SK-N-SH treated with all-trans-retinoic acid at 6 μM for 48 hours (cell line): ENCODE measurements around the gene ACTL6B.

ENCODE experiments used
- ATAC-seq: fragments of 200-7000 bp; cut with Tn5 transposase; 3 replicates; pipeline ENCODE4 v1.9.1; 2020; ENCODE audit warnings: mild to moderate bottlenecking, moderate library complexity
- ARNTL ChIP-seq: fragments of 450-650 bp; formaldehyde crosslinking; IDR thresholded peaks from 2 replicates; pipeline ENCODE4 v1.5.0; 2020; ENCODE audit warnings: low read depth, mild to moderate bottlenecking, moderate library complexity, borderline replicate concordance
- BACH2 ChIP-seq: fragments of 250-450 bp; sonication (Bioruptor Pico); IDR thresholded peaks from 2 replicates; pipeline ENCODE4 v1.9.0; 2021; ENCODE audit warnings: mild to moderate bottlenecking, borderline replicate concordance
- CSDC2 ChIP-seq: fragments of 250-450 bp; sonication (Bioruptor Pico); IDR thresholded peaks from 2 replicates; pipeline ENCODE4 v1.5.0; 2020; ENCODE audit warnings: mild to moderate bottlenecking, moderate library complexity
- ESRRG ChIP-seq: fragments of 250-450 bp; sonication (Bioruptor Pico); IDR thresholded peaks from 2 replicates; pipeline ENCODE4 v1.6.1; 2021; ENCODE audit warnings: mild to moderate bottlenecking
- GLIS3 ChIP-seq: fragments of 250-450 bp; sonication (Bioruptor Pico); IDR thresholded peaks from 2 replicates; pipeline ENCODE4 v1.5.0; 2020; ENCODE audit warnings: mild to moderate bottlenecking, moderate library complexity
- ISL1 ChIP-seq: fragments of 250-450 bp; sonication (Bioruptor Pico); IDR thresholded peaks from 2 replicates; pipeline ENCODE4 v2.1.2; 2022; ENCODE audit warnings: mild to moderate bottlenecking, moderate library complexity
- PPARA ChIP-seq: fragments of 250-450 bp; sonication (Bioruptor Pico); IDR thresholded peaks from 2 replicates; pipeline ENCODE4 v1.5.0; 2020; ENCODE audit warnings: mild to moderate bottlenecking, borderline replicate concordance
- RARB ChIP-seq: fragments of 250-450 bp; sonication (Bioruptor Pico); IDR thresholded peaks from 2 replicates; pipeline ENCODE4 v1.8.0; 2021; ENCODE audit warnings: mild to moderate bottlenecking, moderate library complexity
- SNAI2 ChIP-seq: fragments of 250-450 bp; sonication (Bioruptor Pico); IDR thresholded peaks from 2 replicates; pipeline ENCODE4 v1.5.0; 2020; ENCODE audit warnings: mild to moderate bottlenecking, moderate library complexity
- TOX ChIP-seq: fragments of 250-450 bp; sonication (Bioruptor Pico); IDR thresholded peaks from 2 replicates; pipeline ENCODE4 v1.8.0; 2021; ENCODE audit warnings: mild to moderate bottlenecking, moderate library complexity, borderline replicate concordance
- ZC3H10 ChIP-seq: fragments of 250-450 bp; sonication (Bioruptor Pico); IDR thresholded peaks from 2 replicates; pipeline ENCODE4 v1.5.1; 2021; ENCODE audit warnings: mild to moderate bottlenecking, moderate library complexity
- ZFP3 ChIP-seq: fragments of 250-450 bp; sonication (Bioruptor Pico); IDR thresholded peaks from 2 replicates; pipeline ENCODE4 v1.5.0; 2020; ENCODE audit warnings: mild to moderate bottlenecking, moderate library complexity
- ZFP30 ChIP-seq: fragments of 450-650 bp; formaldehyde crosslinking; IDR thresholded peaks from 2 replicates; pipeline ENCODE4 v1.5.0; 2022; ENCODE audit warnings: mild to moderate bottlenecking, moderate library complexity
- ZNF565 ChIP-seq: fragments of 450-650 bp; formaldehyde crosslinking; conservative IDR thresholded peaks from 2 replicates; pipeline ENCODE4 v1.5.0; 2020; ENCODE audit warnings: low read depth, mild to moderate bottlenecking, moderate library complexity
- ZNF70 ChIP-seq: fragments of 450-650 bp; formaldehyde crosslinking; IDR thresholded peaks from 2 replicates; pipeline ENCODE4 v1.5.0; 2020; ENCODE audit warnings: mild to moderate bottlenecking, moderate library complexity
- ZNF8 ChIP-seq: fragments of 450-650 bp; formaldehyde crosslinking; IDR thresholded peaks from 2 replicates; pipeline ENCODE4 v1.5.0; 2020; ENCODE audit warnings: mild to moderate bottlenecking, moderate library complexity
- TF ChIP-seq, protein P1 (sequence below): fragments of 250-450 bp; sonication (Bioruptor Pico); IDR thresholded peaks from 2 replicates; pipeline ENCODE4 v1.5.0; 2020; ENCODE audit warnings: mild to moderate bottlenecking, moderate library complexity
- TF ChIP-seq, protein P2 (sequence below): fragments of 250-450 bp; sonication (Bioruptor Pico); IDR thresholded peaks from 2 replicates; pipeline ENCODE4 v1.5.1; 2021; ENCODE audit warnings: mild to moderate bottlenecking, moderate library complexity
- TF ChIP-seq, protein P3 (sequence below): fragments of 250-450 bp; sonication (Bioruptor Pico); IDR thresholded peaks from 2 replicates; pipeline ENCODE4 v1.8.0; 2020; ENCODE audit warnings: mild to moderate bottlenecking, moderate library complexity, borderline replicate concordance
- TF ChIP-seq, protein P4 (sequence below): fragments of 250-450 bp; sonication (Bioruptor Pico); IDR thresholded peaks from 2 replicates; pipeline ENCODE4 v1.8.0; 2021; ENCODE audit warnings: low read depth, mild to moderate bottlenecking, moderate library complexity, borderline replicate concordance
- TF ChIP-seq, protein P5 (sequence below): fragments of 250-450 bp; sonication (Bioruptor Pico); IDR thresholded peaks from 2 replicates; pipeline ENCODE4 v1.5.1; 2020; ENCODE audit warnings: low read depth, mild to moderate bottlenecking, moderate library complexity

ACTL6B gene

DNA sequence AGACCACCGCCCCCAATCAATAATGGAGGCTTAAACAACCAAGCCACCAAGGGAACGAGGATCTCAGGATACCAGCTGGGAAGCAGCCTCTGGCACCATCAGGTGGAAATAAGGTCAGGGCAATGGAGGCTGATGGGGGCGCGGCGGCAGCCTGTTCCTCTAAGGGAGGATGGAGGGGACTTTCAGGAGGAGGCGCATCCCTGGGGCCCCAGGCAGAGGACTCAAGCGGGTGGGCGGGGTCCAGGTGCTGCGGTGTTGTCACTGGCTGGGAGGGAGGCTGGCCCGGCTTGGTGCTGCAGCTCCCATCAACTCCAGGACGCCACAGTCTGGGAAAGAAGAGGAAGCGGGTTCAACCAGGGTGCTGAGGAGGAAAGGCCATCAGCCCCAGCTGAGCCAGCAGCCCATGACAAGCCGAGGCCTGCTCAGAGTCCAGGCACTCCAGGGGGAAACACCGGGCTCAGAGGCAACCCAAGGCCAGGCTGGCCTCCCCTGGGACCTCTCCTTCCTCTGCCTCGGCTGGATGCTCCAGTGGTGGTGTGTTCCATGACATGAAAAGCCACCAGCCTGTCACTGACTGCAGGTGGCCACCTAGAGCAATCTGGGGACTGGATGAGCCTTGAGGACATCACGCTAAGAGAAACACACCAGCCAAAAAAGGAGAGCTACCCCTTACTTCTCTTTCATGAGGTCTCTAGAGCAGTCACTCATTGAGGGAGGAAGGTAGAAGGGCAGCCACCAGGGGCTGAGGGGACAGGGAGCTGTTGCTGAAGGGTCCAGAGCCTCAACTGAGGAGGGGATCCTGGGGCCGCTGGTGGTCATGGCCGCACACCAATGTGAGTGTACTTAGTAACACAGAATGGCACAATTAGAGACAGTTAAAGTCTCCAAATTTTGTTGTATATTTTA is 33.2 kb upstream of the ACTL6B start (continued):
- TF ChIP-seq, protein P1, sequence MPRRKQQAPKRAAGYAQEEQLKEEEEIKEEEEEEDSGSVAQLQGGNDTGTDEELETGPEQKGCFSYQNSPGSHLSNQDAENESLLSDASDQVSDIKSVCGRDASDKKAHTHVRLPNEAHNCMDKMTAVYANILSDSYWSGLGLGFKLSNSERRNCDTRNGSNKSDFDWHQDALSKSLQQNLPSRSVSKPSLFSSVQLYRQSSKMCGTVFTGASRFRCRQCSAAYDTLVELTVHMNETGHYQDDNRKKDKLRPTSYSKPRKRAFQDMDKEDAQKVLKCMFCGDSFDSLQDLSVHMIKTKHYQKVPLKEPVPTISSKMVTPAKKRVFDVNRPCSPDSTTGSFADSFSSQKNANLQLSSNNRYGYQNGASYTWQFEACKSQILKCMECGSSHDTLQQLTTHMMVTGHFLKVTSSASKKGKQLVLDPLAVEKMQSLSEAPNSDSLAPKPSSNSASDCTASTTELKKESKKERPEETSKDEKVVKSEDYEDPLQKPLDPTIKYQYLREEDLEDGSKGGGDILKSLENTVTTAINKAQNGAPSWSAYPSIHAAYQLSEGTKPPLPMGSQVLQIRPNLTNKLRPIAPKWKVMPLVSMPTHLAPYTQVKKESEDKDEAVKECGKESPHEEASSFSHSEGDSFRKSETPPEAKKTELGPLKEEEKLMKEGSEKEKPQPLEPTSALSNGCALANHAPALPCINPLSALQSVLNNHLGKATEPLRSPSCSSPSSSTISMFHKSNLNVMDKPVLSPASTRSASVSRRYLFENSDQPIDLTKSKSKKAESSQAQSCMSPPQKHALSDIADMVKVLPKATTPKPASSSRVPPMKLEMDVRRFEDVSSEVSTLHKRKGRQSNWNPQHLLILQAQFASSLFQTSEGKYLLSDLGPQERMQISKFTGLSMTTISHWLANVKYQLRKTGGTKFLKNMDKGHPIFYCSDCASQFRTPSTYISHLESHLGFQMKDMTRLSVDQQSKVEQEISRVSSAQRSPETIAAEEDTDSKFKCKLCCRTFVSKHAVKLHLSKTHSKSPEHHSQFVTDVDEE: no peak
- TF ChIP-seq ESRRG (CRISPR knock-in tag): no peak
- TF ChIP-seq PPARA (CRISPR knock-in tag): no peak
- TF ChIP-seq, protein P2, sequence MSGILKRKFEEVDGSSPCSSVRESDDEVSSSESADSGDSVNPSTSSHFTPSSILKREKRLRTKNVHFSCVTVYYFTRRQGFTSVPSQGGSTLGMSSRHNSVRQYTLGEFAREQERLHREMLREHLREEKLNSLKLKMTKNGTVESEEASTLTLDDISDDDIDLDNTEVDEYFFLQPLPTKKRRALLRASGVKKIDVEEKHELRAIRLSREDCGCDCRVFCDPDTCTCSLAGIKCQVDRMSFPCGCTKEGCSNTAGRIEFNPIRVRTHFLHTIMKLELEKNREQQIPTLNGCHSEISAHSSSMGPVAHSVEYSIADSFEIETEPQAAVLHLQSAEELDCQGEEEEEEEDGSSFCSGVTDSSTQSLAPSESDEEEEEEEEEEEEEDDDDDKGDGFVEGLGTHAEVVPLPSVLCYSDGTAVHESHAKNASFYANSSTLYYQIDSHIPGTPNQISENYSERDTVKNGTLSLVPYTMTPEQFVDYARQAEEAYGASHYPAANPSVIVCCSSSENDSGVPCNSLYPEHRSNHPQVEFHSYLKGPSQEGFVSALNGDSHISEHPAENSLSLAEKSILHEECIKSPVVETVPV: no peak
- TF ChIP-seq ZNF8 (CRISPR knock-in tag): no peak
- no peak for TF ChIP-seq ISL1 (CRISPR knock-in tag)
- no peak for TF ChIP-seq SNAI2 (CRISPR knock-in tag)
- TF ChIP-seq RARB (CRISPR knock-in tag): no peak

DNA sequence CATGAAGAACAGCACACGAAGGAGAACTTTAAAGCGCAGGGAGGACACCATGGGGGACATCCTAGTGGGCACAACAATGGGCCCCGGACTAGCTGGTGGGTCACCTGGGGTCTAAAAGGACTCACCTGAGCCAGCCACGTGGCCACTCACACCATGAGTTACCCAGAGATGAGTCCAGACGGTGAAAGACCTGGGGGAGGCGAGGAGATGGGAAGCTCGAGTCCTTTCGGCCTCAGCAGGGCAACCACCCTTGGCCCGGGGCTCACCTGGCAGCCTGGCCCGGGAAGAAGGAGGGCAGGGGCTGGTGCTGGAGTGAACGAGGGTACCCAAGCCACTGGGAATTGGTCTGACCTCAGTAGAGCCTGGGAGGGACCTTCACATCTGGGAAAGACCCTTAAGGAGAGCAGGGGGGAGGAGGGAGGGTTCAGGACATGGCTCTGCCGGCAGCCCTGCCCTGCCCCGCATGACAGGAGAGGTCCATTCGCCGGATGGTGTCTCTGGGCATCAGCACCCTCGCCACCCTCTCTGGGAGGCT is 32.1 kb upstream of the ACTL6B start:
- ATAC-seq: no peak
- no peak for TF ChIP-seq ZNF565
- TF ChIP-seq ZFP30: no peak
- TF ChIP-seq GLIS3 (CRISPR knock-in tag): no peak
- no peak for TF ChIP-seq RARB (CRISPR knock-in tag)
- TF ChIP-seq ZNF8 (CRISPR knock-in tag): no peak
- no peak for TF ChIP-seq ISL1 (CRISPR knock-in tag)
- TF ChIP-seq, protein P3, sequence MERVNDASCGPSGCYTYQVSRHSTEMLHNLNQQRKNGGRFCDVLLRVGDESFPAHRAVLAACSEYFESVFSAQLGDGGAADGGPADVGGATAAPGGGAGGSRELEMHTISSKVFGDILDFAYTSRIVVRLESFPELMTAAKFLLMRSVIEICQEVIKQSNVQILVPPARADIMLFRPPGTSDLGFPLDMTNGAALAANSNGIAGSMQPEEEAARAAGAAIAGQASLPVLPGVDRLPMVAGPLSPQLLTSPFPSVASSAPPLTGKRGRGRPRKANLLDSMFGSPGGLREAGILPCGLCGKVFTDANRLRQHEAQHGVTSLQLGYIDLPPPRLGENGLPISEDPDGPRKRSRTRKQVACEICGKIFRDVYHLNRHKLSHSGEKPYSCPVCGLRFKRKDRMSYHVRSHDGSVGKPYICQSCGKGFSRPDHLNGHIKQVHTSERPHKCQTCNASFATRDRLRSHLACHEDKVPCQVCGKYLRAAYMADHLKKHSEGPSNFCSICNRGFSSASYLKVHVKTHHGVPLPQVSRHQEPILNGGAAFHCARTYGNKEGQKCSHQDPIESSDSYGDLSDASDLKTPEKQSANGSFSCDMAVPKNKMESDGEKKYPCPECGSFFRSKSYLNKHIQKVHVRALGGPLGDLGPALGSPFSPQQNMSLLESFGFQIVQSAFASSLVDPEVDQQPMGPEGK (CRISPR knock-in tag): no peak
- TF ChIP-seq, protein P4, sequence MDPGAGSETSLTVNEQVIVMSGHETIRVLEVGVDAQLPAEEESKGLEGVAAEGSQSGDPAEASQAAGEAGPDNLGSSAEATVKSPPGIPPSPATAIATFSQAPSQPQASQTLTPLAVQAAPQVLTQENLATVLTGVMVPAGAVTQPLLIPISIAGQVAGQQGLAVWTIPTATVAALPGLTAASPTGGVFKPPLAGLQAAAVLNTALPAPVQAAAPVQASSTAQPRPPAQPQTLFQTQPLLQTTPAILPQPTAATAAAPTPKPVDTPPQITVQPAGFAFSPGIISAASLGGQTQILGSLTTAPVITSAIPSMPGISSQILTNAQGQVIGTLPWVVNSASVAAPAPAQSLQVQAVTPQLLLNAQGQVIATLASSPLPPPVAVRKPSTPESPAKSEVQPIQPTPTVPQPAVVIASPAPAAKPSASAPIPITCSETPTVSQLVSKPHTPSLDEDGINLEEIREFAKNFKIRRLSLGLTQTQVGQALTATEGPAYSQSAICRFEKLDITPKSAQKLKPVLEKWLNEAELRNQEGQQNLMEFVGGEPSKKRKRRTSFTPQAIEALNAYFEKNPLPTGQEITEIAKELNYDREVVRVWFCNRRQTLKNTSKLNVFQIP: no peak
- no peak for TF ChIP-seq ZNF70
- TF ChIP-seq CSDC2: no peak
- TF ChIP-seq ESRRG (CRISPR knock-in tag): no peak
- no peak for TF ChIP-seq SNAI2 (CRISPR knock-in tag)
- TF ChIP-seq, all 23 proteins: peak for 0

DNA sequence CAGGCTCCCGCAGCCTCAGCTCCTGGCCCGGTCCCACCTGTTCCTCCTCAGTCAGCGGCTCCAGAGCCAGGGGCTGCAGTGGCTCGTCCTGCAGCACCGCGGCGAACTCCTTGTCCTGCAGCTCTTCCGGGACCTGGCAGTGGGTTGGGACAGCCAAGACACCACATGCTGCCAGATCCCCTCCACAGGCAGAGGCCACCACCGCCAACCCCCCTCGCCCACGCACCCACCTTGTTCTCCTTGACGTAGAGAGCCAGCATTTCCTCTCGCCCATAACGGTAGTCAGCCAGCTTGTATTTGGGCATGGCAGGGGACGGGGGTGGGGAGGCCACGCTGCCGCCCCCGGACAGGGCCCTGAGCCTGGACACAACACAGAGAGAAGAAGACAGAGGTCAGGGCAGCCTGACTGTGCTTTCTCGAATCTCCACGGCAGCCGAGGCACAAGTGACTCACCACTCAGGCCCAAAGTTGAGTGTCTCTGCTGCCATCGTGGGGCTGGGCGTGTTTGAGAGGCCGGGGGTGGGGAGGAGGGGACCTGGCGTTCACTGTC is 31.6 kb upstream of the ACTL6B start:
- ATAC-seq: no peak
- TF ChIP-seq, protein P3 (CRISPR knock-in tag): no peak
- TF ChIP-seq ZFP30: no peak
- no peak for TF ChIP-seq PPARA (CRISPR knock-in tag)
- TF ChIP-seq ZNF8 (CRISPR knock-in tag): no peak
- TF ChIP-seq TOX (CRISPR knock-in tag): no peak
- TF ChIP-seq ESRRG (CRISPR knock-in tag): no peak
- TF ChIP-seq, protein P5, sequence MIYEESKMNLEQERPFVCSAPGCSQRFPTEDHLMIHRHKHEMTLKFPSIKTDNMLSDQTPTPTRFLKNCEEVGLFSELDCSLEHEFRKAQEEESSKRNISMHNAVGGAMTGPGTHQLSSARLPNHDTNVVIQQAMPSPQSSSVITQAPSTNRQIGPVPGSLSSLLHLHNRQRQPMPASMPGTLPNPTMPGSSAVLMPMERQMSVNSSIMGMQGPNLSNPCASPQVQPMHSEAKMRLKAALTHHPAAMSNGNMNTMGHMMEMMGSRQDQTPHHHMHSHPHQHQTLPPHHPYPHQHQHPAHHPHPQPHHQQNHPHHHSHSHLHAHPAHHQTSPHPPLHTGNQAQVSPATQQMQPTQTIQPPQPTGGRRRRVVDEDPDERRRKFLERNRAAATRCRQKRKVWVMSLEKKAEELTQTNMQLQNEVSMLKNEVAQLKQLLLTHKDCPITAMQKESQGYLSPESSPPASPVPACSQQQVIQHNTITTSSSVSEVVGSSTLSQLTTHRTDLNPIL (CRISPR knock-in tag): no peak
- TF ChIP-seq CSDC2: no peak
- no peak for TF ChIP-seq ARNTL (CRISPR knock-in tag)
- no peak for TF ChIP-seq ZC3H10 (CRISPR knock-in tag)
- TF ChIP-seq BACH2 (CRISPR knock-in tag): no peak
- TF ChIP-seq, protein P1: no peak
- no peak for TF ChIP-seq ZNF565
- TF ChIP-seq GLIS3 (CRISPR knock-in tag): no peak
- TF ChIP-seq ZNF70: no peak
- no peak for TF ChIP-seq ZFP3 (CRISPR knock-in tag)
